GM18873 (cell line): Measurements from ENCODE around the gene CDHR1.

Experiments used
- ATAC-seq: cut with Tn5 transposase; IDR thresholded peaks from one replicate; pipeline ENCODE4 v1.9.1; 2021; ENCODE audit warnings: mild to moderate bottlenecking, moderate library complexity, moderate number of reproducible peaks; ENCODE audit not compliant: unreplicated experiment, low FRiP score

CDHR1 gene

DNA sequence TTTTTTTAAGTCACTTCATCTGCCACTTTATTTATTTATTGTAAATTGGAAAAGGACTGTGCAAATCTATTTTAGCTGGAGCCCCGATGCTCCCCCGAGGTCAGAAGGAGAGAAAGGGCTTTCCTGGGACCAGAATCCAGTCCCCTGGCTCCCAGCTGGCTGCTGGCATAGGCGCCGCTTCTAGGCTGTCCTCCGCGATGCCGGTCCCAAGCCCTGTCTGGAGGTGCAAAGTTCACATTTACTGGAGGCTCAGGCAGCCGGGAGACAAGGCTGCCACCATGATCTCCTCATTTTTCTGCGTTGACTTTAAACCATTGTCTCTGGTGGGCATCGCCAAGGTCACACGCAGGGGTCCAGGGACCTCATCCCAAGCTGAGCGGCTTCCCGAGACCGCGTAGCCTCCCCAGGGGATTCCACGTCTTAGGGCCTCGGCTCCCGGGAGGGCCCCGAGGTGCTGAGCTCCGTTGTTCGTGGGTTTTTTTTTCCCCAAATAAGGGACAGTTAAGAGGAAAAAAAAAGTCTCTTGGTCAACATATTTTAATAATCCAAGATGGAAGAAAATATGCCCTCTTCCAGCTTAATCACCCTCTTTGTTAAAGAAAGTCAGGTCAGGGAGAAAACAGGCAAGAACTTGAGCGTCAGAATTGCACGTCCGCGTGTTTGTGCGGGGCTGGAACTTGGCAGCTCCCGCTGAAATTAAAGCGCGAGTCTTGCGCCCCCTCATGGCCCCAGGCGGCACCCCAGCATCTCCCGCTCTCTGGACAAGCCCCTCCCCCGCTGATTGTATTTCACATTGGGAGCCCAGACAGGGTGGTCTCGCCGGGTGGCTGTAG, 62.4 kb downstream of the CDHR1 start:
- no peak for ATAC-seq

DNA sequence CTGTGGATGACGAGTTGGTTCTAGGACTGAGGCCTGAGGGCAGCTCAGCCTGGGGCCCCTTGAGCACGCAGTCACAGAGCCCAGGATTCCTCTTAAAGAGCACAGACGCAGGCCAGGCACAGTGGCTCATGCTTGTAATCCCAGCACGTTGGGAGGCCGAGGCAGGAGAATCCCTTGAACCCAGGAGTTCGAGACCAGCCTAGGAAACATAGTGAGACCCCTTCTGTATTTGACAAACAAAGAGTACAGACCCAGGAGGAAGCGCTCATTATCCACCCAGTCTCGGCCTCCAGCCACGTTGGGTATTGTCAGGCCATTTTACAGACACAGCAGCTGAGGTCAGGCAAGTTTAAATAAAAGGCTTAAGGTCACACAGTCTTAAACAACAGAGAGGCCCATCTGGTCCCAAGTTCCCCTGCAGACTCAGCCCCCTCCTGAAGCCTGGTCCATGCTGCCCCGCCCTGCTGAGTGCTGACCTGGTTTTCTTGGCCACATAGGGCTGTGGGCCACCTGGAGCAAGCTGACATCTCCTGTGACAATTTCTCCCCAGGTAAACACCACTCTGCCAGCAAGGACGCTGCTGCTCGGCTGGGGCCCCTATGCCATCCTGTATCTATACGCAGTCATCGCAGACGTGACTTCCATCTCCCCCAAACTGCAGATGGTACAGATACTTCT, 63.1 kb downstream of the CDHR1 start:
- no peak for ATAC-seq

DNA sequence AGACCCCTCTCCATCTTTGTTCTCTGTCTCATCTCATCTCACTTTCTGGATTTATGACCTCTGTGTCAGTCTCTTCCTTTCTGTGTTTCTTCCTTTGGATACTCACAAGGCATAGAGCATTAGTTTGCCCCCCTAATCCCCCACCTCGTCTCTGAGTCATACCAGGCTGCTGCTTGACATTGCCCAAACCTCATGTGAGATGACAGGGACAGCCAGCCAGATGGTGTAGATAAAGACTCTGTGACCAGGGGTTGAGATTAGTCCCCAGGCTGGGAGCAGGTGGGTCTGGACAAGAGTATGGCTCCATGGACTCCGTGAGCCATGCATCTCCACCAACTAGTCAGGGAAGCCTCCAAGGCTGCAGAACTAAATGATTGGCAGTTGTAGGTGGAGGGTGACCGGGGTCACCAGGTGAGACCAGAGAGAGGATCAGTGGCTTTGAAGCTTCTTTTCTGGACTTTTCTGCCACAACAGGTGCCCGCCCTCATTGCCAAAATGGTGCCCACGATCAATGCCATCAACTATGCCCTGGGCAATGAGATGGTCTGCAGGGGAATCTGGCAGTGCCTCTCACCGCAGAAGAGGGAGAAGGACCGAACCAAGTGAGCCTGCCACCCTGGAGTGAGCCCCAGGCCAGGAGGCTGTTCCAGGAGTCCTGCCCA, 63.8 kb downstream of the CDHR1 start:
- no peak for ATAC-seq

DNA sequence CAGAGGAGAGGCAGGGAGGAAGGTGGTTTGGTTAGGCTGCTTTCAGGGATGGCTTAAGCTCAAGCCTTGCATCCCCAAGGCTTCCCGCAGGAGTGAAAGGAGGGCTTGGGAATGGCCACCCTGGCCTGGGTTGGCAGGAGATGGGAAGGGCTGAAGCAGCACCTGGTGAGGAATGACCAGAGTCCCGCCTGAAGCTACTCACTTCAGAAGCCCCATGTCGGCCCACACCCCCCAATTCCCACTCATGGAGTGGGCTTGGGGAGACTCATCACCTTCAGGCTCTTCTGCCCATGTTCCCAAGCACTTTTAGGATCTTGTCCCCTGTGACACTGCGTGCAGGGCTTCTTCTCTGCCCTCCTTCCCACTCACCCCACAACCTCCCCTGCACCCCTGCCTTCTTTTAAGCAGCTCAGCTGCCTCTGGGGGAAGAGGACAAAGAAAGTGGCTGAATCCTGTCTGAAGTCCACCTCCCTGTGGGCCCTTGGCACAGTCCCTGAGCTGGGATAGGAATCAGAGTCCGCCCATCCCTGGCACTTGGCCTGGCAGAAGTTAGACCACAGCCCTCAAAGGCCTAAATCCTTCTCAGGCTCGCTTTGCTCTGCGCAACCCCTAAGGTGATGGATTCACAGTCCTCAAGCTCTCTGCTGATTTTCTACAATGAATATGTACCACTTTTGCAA, 67.0 kb downstream of the CDHR1 start:
- no peak for ATAC-seq

DNA sequence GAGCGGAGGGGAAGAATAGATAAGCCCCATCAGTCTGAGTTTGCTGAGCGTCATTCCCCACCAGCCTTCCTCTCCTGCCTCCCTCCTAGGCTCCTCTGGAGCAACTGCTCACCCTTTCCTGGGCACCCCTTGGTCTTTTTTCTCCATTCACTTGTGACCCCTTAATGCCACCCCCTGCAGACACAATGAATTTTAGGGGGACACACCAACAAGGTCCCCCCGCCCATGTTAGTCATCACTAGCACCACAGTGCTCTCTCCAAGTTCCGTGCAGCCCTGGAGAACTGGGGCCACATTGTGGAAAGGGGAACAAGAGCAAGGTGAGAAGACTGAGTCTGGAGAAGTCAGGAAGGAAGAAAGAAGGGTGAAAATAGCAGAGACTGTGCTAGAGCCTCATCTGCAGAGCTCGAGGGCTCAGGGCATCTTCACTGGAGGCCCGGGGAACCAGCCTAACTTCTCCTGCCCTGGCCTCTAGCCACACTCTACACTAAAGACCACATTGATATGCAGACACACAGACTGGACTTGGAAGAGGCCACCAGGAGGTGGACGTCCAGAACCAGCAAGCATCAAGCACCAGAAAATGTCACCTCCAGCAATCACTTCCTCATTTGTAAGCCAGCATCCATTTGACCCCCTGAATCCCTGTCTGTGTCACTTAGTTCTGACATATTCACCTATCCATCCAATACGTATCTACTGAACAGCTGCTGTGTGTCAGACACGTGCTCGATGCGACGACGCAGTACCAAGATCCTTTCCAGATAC, 68.0 kb downstream of the CDHR1 start:
- no peak for ATAC-seq

DNA sequence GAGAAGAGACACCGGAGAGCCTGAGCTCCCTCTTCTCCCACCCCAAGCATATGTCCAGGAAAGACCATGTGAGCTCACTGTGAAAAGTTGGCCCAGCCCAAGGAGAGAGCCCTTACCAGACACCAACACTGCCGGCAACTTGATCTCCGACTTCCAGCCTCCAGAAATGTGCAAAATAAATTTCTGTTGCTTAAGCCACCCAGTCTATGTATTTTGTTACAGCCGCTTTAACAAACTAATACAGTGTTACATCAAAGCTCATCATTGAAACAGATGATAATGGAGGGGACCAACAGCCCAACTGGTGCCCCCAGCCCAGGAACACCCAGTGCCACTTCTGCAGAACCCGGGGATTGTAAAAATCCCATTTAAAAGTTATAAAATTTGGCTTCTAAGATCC, 69.4 kb downstream of the CDHR1 start:
- no peak for ATAC-seq

DNA sequence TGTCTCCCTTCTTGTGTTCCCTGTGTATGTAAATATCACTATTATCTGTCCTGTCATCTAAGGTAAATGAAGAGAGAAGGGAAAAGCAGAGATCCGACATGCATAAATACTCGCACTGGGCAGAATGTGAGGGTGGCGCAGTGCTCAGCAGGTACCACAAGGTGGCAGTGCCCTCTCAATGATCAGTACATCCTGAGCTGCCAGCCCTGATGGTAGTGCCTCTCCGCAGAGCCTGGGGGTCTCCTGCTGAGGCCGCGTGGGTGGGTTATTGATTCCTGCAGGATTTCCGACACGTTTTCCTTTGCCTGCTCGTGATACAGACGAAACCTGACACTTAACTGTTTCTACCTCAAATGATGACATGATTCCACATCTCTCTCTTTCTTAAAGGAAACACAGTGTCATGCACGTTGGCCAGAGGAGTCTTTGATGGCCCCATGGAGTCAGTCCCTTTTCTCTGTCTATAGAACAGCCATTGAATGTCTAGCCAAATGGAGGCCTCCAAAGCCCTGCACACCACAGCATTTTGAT, 70.3 kb downstream of the CDHR1 start:
- ATAC-seq = peak; percentile 77

DNA sequence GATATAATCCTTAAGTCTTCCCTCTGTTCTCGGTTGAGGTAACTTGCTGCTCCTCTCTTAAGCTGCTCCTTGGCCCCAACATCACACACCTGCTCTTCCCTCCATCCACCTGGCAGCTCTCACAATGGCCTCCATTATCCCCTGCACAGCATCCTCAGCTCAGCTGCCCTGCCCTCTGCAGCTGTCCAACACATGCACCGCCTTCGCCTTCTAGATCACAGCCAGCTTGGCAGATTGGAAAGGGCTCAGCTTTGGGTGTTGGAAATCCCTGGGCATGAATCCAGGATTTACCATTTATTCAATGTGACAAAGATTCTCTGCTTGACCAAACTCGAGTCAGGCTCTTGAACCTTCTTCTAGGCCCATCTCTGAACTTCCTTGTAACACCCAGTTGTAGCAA, 71.1 kb downstream of the CDHR1 start:
- no peak for ATAC-seq

DNA sequence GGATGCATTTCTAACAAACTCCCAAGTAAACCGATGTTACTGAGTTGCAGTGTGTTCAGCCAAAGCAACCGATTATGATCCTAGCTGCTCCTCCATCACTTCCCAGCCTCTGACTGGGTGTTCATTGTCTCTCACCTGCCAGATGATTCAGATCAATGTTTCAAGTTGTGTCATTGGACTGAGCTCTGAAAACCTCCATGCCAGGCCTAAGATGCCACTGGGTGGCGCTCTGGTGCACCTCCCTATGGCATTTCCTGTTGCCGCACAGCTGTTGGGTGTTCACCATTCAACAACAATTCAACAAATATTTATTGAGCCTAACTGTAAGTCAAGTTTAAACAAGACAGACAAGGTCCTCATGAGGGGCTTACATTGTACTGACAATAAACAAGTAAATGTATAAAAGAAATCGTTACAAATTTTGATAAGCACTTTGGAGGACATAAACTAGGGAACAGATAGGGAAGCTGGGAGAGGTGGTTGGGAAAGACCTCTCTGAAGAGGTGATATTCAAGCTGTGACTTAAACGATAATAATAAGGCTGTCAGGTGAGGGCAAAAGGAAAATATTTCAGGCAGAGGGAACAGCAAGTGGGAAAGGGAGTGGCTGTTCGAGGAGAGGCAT, 73.3 kb downstream of the CDHR1 start:
- no peak for ATAC-seq

DNA sequence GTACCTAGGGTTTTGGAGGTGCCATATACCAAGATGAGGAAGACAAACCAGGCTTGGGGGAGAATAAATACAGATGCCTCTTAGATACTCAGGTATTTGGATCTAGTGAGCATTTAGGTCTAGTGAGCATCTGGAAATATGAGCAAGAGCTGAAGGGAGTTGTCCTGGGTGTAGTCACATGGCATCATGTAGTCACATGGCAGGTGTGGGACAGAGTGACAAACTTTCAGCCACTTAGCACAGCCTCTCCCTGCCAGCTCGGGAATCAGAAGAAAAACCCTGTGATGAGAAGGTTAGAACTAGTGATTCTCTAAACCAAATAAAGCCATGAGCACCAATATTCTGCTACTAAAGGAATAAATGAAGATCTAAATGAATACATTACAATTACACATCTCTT, 74.8 kb downstream of the CDHR1 start:
- no peak for ATAC-seq
